ENCODE measurements around the gene SORBS2.

DNA sequence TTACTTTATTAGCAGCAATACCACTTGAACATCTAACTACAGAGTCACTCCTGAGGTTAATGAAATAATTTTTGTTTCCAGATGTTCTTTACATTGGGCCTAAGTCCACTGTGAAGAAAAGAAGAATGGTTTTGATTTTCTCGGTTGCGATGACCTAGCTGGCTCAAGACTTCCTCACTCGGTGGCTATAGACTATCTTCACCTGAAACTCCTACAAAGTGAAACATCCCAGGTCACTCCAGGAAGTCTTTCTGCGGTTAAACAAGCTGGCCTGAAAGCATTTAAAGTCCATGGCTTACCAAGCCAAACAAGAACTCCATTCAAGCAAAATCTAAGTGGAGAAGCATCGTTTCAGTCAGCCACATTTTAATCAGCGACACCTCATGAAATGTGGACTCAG, 13.7 kb upstream of the SORBS2 start:
- TF ChIP-seq, protein P1, sequence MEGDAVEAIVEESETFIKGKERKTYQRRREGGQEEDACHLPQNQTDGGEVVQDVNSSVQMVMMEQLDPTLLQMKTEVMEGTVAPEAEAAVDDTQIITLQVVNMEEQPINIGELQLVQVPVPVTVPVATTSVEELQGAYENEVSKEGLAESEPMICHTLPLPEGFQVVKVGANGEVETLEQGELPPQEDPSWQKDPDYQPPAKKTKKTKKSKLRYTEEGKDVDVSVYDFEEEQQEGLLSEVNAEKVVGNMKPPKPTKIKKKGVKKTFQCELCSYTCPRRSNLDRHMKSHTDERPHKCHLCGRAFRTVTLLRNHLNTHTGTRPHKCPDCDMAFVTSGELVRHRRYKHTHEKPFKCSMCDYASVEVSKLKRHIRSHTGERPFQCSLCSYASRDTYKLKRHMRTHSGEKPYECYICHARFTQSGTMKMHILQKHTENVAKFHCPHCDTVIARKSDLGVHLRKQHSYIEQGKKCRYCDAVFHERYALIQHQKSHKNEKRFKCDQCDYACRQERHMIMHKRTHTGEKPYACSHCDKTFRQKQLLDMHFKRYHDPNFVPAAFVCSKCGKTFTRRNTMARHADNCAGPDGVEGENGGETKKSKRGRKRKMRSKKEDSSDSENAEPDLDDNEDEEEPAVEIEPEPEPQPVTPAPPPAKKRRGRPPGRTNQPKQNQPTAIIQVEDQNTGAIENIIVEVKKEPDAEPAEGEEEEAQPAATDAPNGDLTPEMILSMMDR (IDR thresholded peaks at IDR 0.05; ENCODE audit: borderline replicate concordance, extremely low read depth, low read length, poor library complexity, severe bottlenecking) = no peak
- no peak for TF ChIP-seq EZH2 (IDR thresholded peaks at IDR 0.05; ENCODE audit: borderline replicate concordance, low read depth, low read length, severe bottlenecking)

Data from DND-41 (cell line).